Activated T-cell treated with anti-CD3 and anti-CD28 coated beads, Interleukin-2, amount 50 U/mL, for 72 hours (primary cell): Measurements from ENCODE around the gene PTBP3. TPM values are rescaled to one million over a fixed set of nuclear protein-coding genes. Genes with fewer than 3 reads are reported as not detected.

ENCODE experiments used
- ATAC-seq, 2 donors: fragments of 150-1000 bp; cut with Tn5 transposase; replicated peaks in 1 of 2; 2 replicates each; pipeline ENCODE4 v1.10.0; 2021; ENCODE audit warnings: moderate library complexity in 2 of 2, mild to moderate bottlenecking in 1 of 2
- DNase-seq, 2 donors: peaks; one replicate each; pipeline ENCODE4 v3.0.0; 2021 to 2022; ENCODE audit warnings: mixed read lengths in 1 of 2
- H3K27ac Mint-ChIP-seq: one replicate; pipeline ENCODE4 v1.8.0; 2022; ENCODE audit warnings: mild to moderate bottlenecking, moderate library complexity, mixed read lengths
- H3K27me3 Mint-ChIP-seq: one replicate; pipeline ENCODE4 v1.8.0; 2022; ENCODE audit warnings: low read depth, mixed read lengths
- H3K36me3 Mint-ChIP-seq, 2 donors: one replicate each; pipeline ENCODE4 v1.8.0; 2022; ENCODE audit warnings: mixed read lengths in 2 of 2, mild to moderate bottlenecking in 1 of 2; ENCODE audit not compliant: insufficient read depth in 2 of 2
- H3K4me1 Mint-ChIP-seq: one replicate; pipeline ENCODE4 v1.8.0; 2022; ENCODE audit warnings: low read depth, mixed read lengths
- H3K4me3 Mint-ChIP-seq, 2 donors: one replicate each; pipeline ENCODE4 v1.8.0; 2022; ENCODE audit warnings: mild to moderate bottlenecking in 2 of 2, mixed read lengths in 2 of 2, moderate library complexity in 2 of 2
- H3K9me3 Mint-ChIP-seq, 2 donors: one replicate each; pipeline ENCODE4 v1.8.0; 2022; ENCODE audit warnings: mixed read lengths in 2 of 2
- total RNA-seq, 2 donors: library from RNA; stranded (reverse); gene quantifications; one replicate each; pipeline ENCODE4 v1.2.3, GENCODE V29; 2022

The PTBP3 gene
- total RNA-seq, 2 donors from 2014 or later = 125 to 138 TPM

GRCh38 chr9:112239708-112240107 is 93.7 kb downstream of the PTBP3 start:
- no peak for ATAC-seq
- DNase-seq = no peak
- Mint-ChIP-seq H3K27ac (no peak overlapping the region), H3K4me1 (no peaks in the 10 kb centered on the region), H3K27me3 (no peaks in the 10 kb centered on the region), H3K4me3 (no peak overlapping the region), H3K9me3 (no peaks in the 10 kb centered on the region), H3K36me3 (peaks cover 0 to 7% of the 10 kb centered on the region in 2 donors)

DNA sequence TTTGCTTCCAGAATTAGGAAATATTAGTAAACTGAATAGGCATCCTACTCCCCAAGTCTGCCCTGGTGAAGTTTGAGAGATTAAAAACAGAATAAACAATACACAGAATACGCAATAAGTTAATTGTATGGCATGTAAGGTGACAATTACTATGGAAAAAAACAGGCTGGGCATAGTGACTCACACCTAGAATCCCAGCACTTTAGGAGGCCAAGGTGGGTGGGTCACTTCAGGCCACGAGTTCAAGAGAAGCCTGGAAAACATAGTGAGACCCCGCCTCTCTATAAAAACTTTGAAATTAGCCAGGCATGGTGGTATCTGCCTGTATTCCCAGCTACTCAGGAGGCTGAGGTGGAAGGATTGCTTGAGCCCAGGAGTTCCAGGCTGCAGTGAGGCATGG is 94.1 kb downstream of the PTBP3 start:
- no peak overlapping the region for H3K4me3 Mint-ChIP-seq
- no peak overlapping the region for H3K27ac Mint-ChIP-seq
- H3K27me3 Mint-ChIP-seq = no peaks in the 10 kb centered on the region
- ATAC-seq = no peak
- H3K36me3 Mint-ChIP-seq = peaks cover 0 to 7% of the 10 kb centered on the region in 2 donors
- no peak for DNase-seq
- no peaks in the 10 kb centered on the region for H3K4me1 Mint-ChIP-seq
- no peaks in the 10 kb centered on the region for H3K9me3 Mint-ChIP-seq

DNA sequence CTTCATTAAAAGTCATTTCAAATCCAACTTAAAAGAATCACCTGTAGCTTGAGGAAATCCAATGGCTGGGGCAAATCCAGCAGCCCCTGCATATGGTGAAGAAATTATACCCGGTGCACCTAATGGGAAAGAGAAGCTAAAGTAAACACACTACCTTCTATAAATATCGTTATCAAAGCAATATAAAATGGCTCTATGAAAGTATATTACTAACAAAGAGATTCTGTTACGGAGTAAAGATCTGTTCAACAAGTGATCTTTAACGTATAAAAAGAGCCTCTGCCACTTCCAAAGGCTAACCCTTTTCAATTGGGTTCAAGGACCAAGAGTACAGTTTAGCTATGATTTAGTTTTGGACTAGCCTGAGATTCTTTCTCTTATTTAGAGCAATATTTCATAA is 98.6 kb downstream of the PTBP3 start:
- H3K9me3 Mint-ChIP-seq = no peaks in the 10 kb centered on the region
- H3K4me3 Mint-ChIP-seq = no peak overlapping the region
- H3K27me3 Mint-ChIP-seq = no peaks in the 10 kb centered on the region
- ATAC-seq (no peak), DNase-seq (no peak)
- peaks cover 0 to 13% of the 10 kb centered on the region in 2 donors for H3K36me3 Mint-ChIP-seq
- H3K27ac Mint-ChIP-seq = no peak overlapping the region
- H3K4me1 Mint-ChIP-seq = no peaks in the 10 kb centered on the region

DNA sequence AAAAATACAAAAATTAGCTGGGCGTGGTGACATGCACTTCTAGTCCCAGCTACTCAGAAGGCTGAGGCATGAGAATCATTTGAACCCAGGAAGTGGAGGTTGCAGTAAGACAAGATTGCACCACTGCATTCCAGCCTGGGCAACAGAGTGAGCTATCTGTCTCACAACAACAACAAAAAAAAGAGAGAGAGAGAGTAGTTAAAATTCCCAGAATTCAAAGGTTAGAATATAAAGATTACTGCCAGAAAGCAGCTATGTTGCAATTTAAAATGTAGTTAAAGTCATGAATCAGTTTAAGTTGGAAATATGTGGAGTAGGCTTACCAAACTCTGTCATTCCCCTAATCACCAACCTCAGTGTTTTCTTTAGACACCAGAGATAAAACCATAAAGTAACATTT is 99.7 kb downstream of the PTBP3 start:
- no peaks in the 10 kb centered on the region for H3K27me3 Mint-ChIP-seq
- no peak for ATAC-seq
- no peak for DNase-seq
- no peak overlapping the region for H3K4me3 Mint-ChIP-seq
- H3K36me3 Mint-ChIP-seq = peaks cover 0 to 15% of the 10 kb centered on the region in 2 donors
- peak overlapping the region; percentile 5 for H3K27ac Mint-ChIP-seq
- no peaks in the 10 kb centered on the region for H3K4me1 Mint-ChIP-seq
- no peaks in the 10 kb centered on the region for H3K9me3 Mint-ChIP-seq

- Mint-ChIP-seq H3K9me3 (no peaks in the 10 kb centered on the region), H3K27me3 (no peaks in the 10 kb centered on the region), H3K36me3 (peaks cover 0 to 15% of the 10 kb centered on the region in 2 donors), H3K4me3 (no peak overlapping the region), H3K4me1 (no peaks in the 10 kb centered on the region), H3K27ac (no peak overlapping the region)
- no peak for ATAC-seq
- no peak for DNase-seq
Observed at GRCh38 chr9:112232233-112232632, 101.2 kb downstream of the PTBP3 start.

- H3K27ac Mint-ChIP-seq = no peak overlapping the region
- DNase-seq = no peak
- peaks cover 0 to 30% of the 10 kb centered on the region in 2 donors for H3K36me3 Mint-ChIP-seq
- no peaks in the 10 kb centered on the region for H3K27me3 Mint-ChIP-seq
- peaks cover 19% of the 10 kb centered on the region for H3K4me1 Mint-ChIP-seq
- no peak overlapping the region for H3K4me3 Mint-ChIP-seq
- ATAC-seq = no peak
- H3K9me3 Mint-ChIP-seq = no peaks in the 10 kb centered on the region
Observed at GRCh38 chr9:112226091-112226490, 107.3 kb downstream of the PTBP3 start.

DNA sequence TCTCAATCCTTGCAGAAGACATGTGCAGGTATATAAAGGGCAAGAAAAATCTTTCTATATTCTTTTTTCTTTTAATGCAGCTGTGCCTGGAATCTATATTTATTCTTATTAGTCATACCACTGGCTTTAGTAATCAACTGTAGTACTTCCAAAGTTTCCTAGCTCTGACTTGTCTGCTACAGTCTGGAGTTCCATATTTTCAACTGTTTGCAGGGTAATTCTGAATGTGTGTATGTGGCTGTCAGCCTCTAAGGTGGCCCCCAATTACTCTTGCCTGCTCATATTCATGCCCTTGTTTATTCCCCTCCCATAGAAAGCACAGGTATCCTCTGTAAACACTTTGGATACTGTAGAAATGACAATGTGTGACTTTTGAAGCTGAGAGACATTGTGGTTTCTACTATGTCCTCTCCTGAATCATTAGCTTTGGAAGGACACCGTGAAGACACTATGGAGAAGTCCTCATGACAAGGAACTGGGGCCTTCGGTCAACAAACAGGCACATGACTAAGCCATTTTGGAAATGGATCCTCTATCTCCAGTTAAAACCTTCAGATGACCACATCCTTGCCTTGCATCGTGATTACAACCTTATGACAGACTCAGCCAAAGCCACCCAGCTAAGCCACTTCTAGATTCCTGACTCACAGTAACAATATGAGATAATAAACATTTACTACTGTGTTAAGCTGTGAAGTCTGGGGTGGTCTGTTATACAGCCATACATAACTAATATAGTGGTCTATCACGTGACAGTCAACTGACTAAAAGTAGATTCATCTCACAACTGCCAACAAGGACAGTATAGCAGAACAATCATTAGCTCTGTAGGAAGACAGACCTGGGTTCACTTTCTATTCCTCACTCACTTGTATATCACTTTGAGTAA is 108.8 kb downstream of the PTBP3 start:
- Mint-ChIP-seq H3K9me3 (no peaks in the 10 kb centered on the region), H3K27ac (no peak overlapping the region), H3K27me3 (no peaks in the 10 kb centered on the region), H3K4me1 (peaks cover 19% of the 10 kb centered on the region), H3K36me3 (peaks cover 2 to 28% of the 10 kb centered on the region in 2 donors), H3K4me3 (no peak overlapping the region)
- ATAC-seq = peak; percentile 86 to 93
- DNase-seq = peak in 1 of 2 donors; percentile 10

DNA sequence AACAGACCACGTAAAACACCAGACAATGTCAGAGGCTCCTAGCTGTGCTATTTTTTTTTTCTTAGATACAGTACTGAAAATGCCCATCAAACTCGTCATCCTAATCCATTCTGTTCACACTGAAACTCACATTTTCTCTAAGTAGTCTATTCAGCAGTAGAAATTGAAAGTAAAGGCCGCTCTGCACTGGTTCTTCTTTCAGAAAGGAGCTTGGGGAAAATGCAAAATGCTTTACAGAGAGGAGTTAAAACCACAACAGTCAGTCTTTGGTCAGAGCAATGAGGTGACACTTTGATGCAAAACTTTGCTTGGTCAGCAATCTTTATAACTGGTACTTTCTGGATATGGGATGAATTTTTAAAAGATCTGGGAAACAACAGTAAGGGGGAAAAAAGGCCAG is 114.5 kb downstream of the PTBP3 start:
- peak; percentile 6 to 25 for DNase-seq
- peak overlapping the region; percentile 25 to 41 for H3K4me3 Mint-ChIP-seq
- peak; percentile 85 to 92 for ATAC-seq
- H3K27me3 Mint-ChIP-seq = no peaks in the 10 kb centered on the region
- peaks cover 34% of the 10 kb centered on the region for H3K4me1 Mint-ChIP-seq
- peak overlapping the region; percentile 4 for H3K27ac Mint-ChIP-seq
- H3K9me3 Mint-ChIP-seq = no peaks in the 10 kb centered on the region
- peaks cover 4 to 12% of the 10 kb centered on the region in 2 donors for H3K36me3 Mint-ChIP-seq

GRCh38 chr9:112212926-112213325 is 120.5 kb downstream of the PTBP3 start:
- Mint-ChIP-seq H3K27me3 (no peaks in the 10 kb centered on the region), H3K27ac (no peak overlapping the region), H3K4me3 (no peak overlapping the region), H3K36me3 (peaks cover 16 to 43% of the 10 kb centered on the region in 2 donors), H3K9me3 (peaks cover 8 to 15% of the 10 kb centered on the region in 2 donors), H3K4me1 (peaks cover 8% of the 10 kb centered on the region)
- no peak for ATAC-seq
- DNase-seq = no peak

GRCh38 chr9:112207451-112207850 is 126.0 kb downstream of the PTBP3 start:
- Mint-ChIP-seq H3K27ac (no peak overlapping the region), H3K9me3 (peaks cover 18 to 22% of the 10 kb centered on the region in 2 donors), H3K27me3 (no peaks in the 10 kb centered on the region), H3K36me3 (peaks cover 24 to 41% of the 10 kb centered on the region in 2 donors), H3K4me1 (no peaks in the 10 kb centered on the region), H3K4me3 (no peak overlapping the region)
- DNase-seq = no peak
- no peak for ATAC-seq

GRCh38 chr9:112203536-112203935 is 129.9 kb downstream of the PTBP3 start:
- Mint-ChIP-seq H3K27ac (no peak overlapping the region), H3K4me3 (no peak overlapping the region), H3K36me3 (peaks cover 16 to 17% of the 10 kb centered on the region in 2 donors), H3K9me3 (peaks cover 15 to 16% of the 10 kb centered on the region in 2 donors), H3K4me1 (peaks cover 5% of the 10 kb centered on the region), H3K27me3 (no peaks in the 10 kb centered on the region)
- no peak for DNase-seq
- ATAC-seq = no peak

GRCh38 chr9:112200711-112201110 is 132.7 kb downstream of the PTBP3 start:
- DNase-seq = no peak
- Mint-ChIP-seq H3K4me3 (no peak overlapping the region), H3K4me1 (peaks cover 5% of the 10 kb centered on the region), H3K36me3 (peaks cover 1 to 5% of the 10 kb centered on the region in 2 donors), H3K27ac (no peak overlapping the region), H3K27me3 (no peaks in the 10 kb centered on the region), H3K9me3 (peaks cover 4 to 5% of the 10 kb centered on the region in 2 donors)
- no peak for ATAC-seq

GRCh38 chr9:112198646-112199045 is 134.8 kb downstream of the PTBP3 start:
- Mint-ChIP-seq H3K27me3 (no peaks in the 10 kb centered on the region), H3K36me3 (peaks cover 0 to 1% of the 10 kb centered on the region in 2 donors), H3K4me3 (no peak overlapping the region), H3K27ac (no peak overlapping the region), H3K9me3 (peaks cover 3 to 4% of the 10 kb centered on the region in 2 donors), H3K4me1 (peaks cover 5% of the 10 kb centered on the region)
- DNase-seq = no peak
- no peak for ATAC-seq
